H9 (cell line): ENCODE results near the gene GCLC. TPM values are rescaled to one million over a fixed set of nuclear protein-coding genes. Genes with fewer than 3 reads are reported as not detected.

Source experiments
- DNase-seq: peaks from one replicate; pipeline ENCODE4 v3.0.0-alpha.2; 2017
- H2AFZ ChIP-seq: one replicate; pipeline ENCODE4 v1.6.1; 2013; ENCODE audit warnings: mild to moderate bottlenecking, low read length, control low read depth, moderate library complexity
- H2AK5ac ChIP-seq: 2 replicates; pipeline ENCODE4 v1.6.1; 2013; ENCODE audit warnings: low read length, control low read depth, mixed read lengths; ENCODE audit not compliant: insufficient read length
- H2BK120ac ChIP-seq: one replicate; pipeline ENCODE4 v1.6.1; 2013; ENCODE audit warnings: low read depth, mild to moderate bottlenecking, low read length, control low read depth, inconsistent platforms; ENCODE audit not compliant: poor library complexity, severe bottlenecking
- H2BK12ac ChIP-seq: 2 replicates; pipeline ENCODE4 v1.6.1; 2013; ENCODE audit warnings: low read length, control low read depth, mixed read lengths, low read depth; ENCODE audit not compliant: insufficient read length
- H2BK15ac ChIP-seq: 2 replicates; pipeline ENCODE4 v1.6.1; 2013; ENCODE audit warnings: low read depth, low read length, control low read depth
- H2BK20ac ChIP-seq: one replicate; pipeline ENCODE4 v1.6.1; 2013; ENCODE audit warnings: low read depth, mild to moderate bottlenecking, low read length, control low read depth, inconsistent platforms; ENCODE audit not compliant: poor library complexity, severe bottlenecking
- H2BK5ac ChIP-seq: 2 replicates; pipeline ENCODE4 v1.6.1; 2013; ENCODE audit warnings: low read length, control low read depth, mixed read lengths; ENCODE audit not compliant: insufficient read length
- H3K14ac ChIP-seq: 2 replicates; pipeline ENCODE4 v1.6.1; 2013; ENCODE audit warnings: low read length, control low read depth; ENCODE audit not compliant: insufficient read depth
- H3K18ac ChIP-seq: 2 replicates; pipeline ENCODE4 v1.6.1; 2013; ENCODE audit warnings: low read depth, mild to moderate bottlenecking, mixed read lengths, low read length, control low read depth; ENCODE audit not compliant: insufficient read length
- H3K23ac ChIP-seq: 2 replicates; pipeline ENCODE4 v1.6.1; 2013; ENCODE audit warnings: low read length, control low read depth, mixed read lengths, low read depth; ENCODE audit not compliant: insufficient read length
- H3K23me2 ChIP-seq: 2 replicates; pipeline ENCODE4 v1.6.1; 2013; ENCODE audit warnings: low read depth, mild to moderate bottlenecking, mixed read lengths, low read length, control low read depth; ENCODE audit not compliant: insufficient read length, poor library complexity, severe bottlenecking
- H3K27ac ChIP-seq: 2 replicates; pipeline ENCODE4 v1.5.1; 2013; ENCODE audit warnings: low read length, control low read depth, mixed read lengths, low read depth; ENCODE audit not compliant: insufficient read length
- H3K27me3 ChIP-seq: 2 replicates; pipeline ENCODE4 v1.6.1; 2013; ENCODE audit warnings: low read length, control low read depth, inconsistent platforms; ENCODE audit not compliant: insufficient read depth
- H3K4ac ChIP-seq: 2 replicates; pipeline ENCODE4 v1.6.1; 2013; ENCODE audit warnings: low read depth, mild to moderate bottlenecking, control low read depth, inconsistent platforms, low read length, moderate library complexity
- H3K4me1 ChIP-seq: 2 replicates; pipeline ENCODE4 v1.6.1; 2013; ENCODE audit warnings: low read length, control low read depth, inconsistent platforms; ENCODE audit not compliant: insufficient read depth
- H3K4me2 ChIP-seq: 2 replicates; pipeline ENCODE4 v1.6.1; 2013; ENCODE audit warnings: low read length, control low read depth, mixed read lengths; ENCODE audit not compliant: insufficient read length, insufficient read depth
- H3K56ac ChIP-seq: 2 replicates; pipeline ENCODE4 v1.6.1; 2013; ENCODE audit warnings: low read depth, mild to moderate bottlenecking, mixed read lengths, low read length, control low read depth; ENCODE audit not compliant: insufficient read length
- H3K79me1 ChIP-seq: 2 replicates; pipeline ENCODE4 v1.6.1; 2013; ENCODE audit warnings: low read depth, mild to moderate bottlenecking, moderate library complexity, low read length, control low read depth, inconsistent platforms; ENCODE audit not compliant: insufficient read depth, poor library complexity, severe bottlenecking
- H3K79me2 ChIP-seq: 2 replicates; pipeline ENCODE4 v1.6.1; 2013; ENCODE audit warnings: low read length, control low read depth, inconsistent platforms; ENCODE audit not compliant: insufficient read depth
- H3K9ac ChIP-seq: 2 replicates; pipeline ENCODE4 v1.6.1; 2013; ENCODE audit warnings: low read length, control low read depth, mixed read lengths; ENCODE audit not compliant: insufficient read length; ENCODE audit errors: extremely low read depth
- H3K9me3 ChIP-seq: one replicate; pipeline ENCODE4 v1.6.1; 2013; ENCODE audit warnings: low read depth, low read length, inconsistent platforms; ENCODE audit not compliant: control insufficient read depth
- H3T11ph ChIP-seq: one replicate; pipeline ENCODE4 v1.6.1; 2013; ENCODE audit warnings: mild to moderate bottlenecking, low read length, control low read depth, inconsistent platforms
- H4K20me1 ChIP-seq: one replicate; pipeline ENCODE4 v1.6.1; 2013; ENCODE audit not compliant: control insufficient read depth, insufficient read length, insufficient read depth
- H4K5ac ChIP-seq: 2 replicates; pipeline ENCODE4 v1.6.1; 2013; ENCODE audit warnings: low read depth, mild to moderate bottlenecking, mixed read lengths, low read length, control low read depth; ENCODE audit not compliant: insufficient read length
- H4K8ac ChIP-seq: replicated peaks from 2 replicates; pipeline ENCODE4 v1.6.1; 2013; ENCODE audit warnings: low read length, control low read depth, mixed read lengths, low read depth; ENCODE audit not compliant: insufficient read length
- H4K91ac ChIP-seq: 2 replicates; pipeline ENCODE4 v1.6.1; 2013; ENCODE audit warnings: low read depth, mild to moderate bottlenecking, moderate library complexity, mixed read lengths, low read length, control low read depth; ENCODE audit not compliant: insufficient read length
- H3K27ac Mint-ChIP-seq, 3 experiments: 2 replicates in 2 of 3; 3 replicates in 1 of 3; pipeline ENCODE4 v1.8.0; 2020 to 2021; ENCODE audit warnings: mixed read lengths in 3 of 3, mild to moderate bottlenecking in 1 of 3, moderate library complexity in 1 of 3
- H3K27me3 Mint-ChIP-seq: 2 replicates; pipeline ENCODE4 v1.8.0; 2021; ENCODE audit warnings: low read depth, mild to moderate bottlenecking, moderate library complexity, mixed read lengths
- H3K36me3 Mint-ChIP-seq, 3 experiments: 2 replicates in 2 of 3; 3 replicates in 1 of 3; pipeline ENCODE4 v1.8.0; 2020 to 2021; ENCODE audit warnings: low read depth in 3 of 3, mixed read lengths in 3 of 3; ENCODE audit not compliant: insufficient read depth in 1 of 3
- H3K4me1 Mint-ChIP-seq, 2 experiments: 2 replicates each; pipeline ENCODE4 v1.8.0; 2020; ENCODE audit warnings: mixed read lengths in 2 of 2
- H3K4me3 Mint-ChIP-seq, 2 experiments: 2 replicates in 1 of 2; 3 replicates in 1 of 2; pipeline ENCODE4 v1.8.0; 2020 to 2021; ENCODE audit warnings: mild to moderate bottlenecking in 2 of 2, mixed read lengths in 2 of 2, moderate library complexity in 1 of 2
- H3K9me3 Mint-ChIP-seq, 2 experiments: 2 replicates in 1 of 2; 3 replicates in 1 of 2; pipeline ENCODE4 v1.8.0; 2020; ENCODE audit warnings: mild to moderate bottlenecking in 2 of 2, mixed read lengths in 2 of 2, moderate library complexity in 1 of 2
- WGBS: extraction: QIAGEN DNeasy Blood & Tissue Kit; methylation state at CpG from one replicate; pipeline ENCODE4 v1.1.7; 2013; ENCODE audit warnings: missing lambda C conversion rate, low lambda C conversion rate, mixed read lengths; ENCODE audit not compliant: insufficient read length; ENCODE audit errors: extremely low coverage; 5-methylcytosine and 5-hydroxymethylcytosine counted together
- total RNA-seq: library from RNA; stranded (reverse); gene quantifications from 2 replicates; pipeline ENCODE4 v1.2.1, GENCODE V29; 2021
- TF ChIP-seq, protein P1 (sequence below): fragments of 200-600 bp; sonication (generic); conservative IDR thresholded peaks from 3 replicates; pipeline ENCODE4 v1.8.0; 2021; ENCODE audit warnings: antibody characterized with exemption, mild to moderate bottlenecking

GCLC gene
- total RNA-seq, 1 experiment from 2014 or later = 55.5 TPM

DNA sequence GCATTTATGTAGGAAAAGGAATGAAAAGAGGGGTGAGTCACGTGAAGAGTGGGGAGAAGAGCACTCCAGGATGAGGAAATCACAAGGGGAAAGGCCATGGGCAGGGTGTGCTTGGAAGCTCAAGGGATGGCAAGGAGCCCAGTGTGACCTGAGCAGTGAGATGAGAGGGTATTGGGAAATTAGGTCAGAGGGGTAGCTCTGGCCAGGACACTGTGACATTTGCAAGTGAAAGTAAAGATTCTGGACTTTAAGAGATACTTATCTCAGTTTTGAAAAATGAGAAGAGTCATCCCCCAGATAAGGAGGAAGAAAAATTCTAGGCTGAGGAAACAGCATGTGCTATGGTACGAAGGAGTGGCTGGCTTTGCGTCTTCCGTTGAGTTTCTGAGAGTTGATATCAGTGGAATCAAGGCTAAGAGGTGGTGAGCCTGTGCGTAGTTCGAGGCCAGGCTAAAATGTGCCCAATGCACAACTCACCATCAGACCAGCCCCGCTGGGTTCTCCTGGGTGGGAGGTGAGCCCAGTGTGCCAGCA lies 79.9 kb downstream of the GCLC start:
- Histone ChIP-seq H4K5ac (no peak overlapping the region), H4K91ac (no peak overlapping the region), H2BK12ac (no peak overlapping the region), H3K4me2 (no peak overlapping the region), H3K27me3 (no peaks in the 10 kb centered on the region), H3K18ac (no peak overlapping the region), H3K9ac (no peak overlapping the region), H4K8ac (no peak overlapping the region), H3K79me2 (no peaks in the 10 kb centered on the region), H3K27ac (no peak overlapping the region), H2BK20ac (no peak overlapping the region), H3K56ac (no peak overlapping the region), H3K14ac (no peak overlapping the region), H2AFZ (no peak overlapping the region), H3K4me1 (no peaks in the 10 kb centered on the region), H2BK15ac (no peak overlapping the region), H3K9me3 (no peaks in the 10 kb centered on the region), H2AK5ac (no peak overlapping the region), H3K4ac (no peak overlapping the region), H3T11ph (no peak overlapping the region), H4K20me1 (no peaks in the 10 kb centered on the region), H2BK120ac (no peak overlapping the region), H3K79me1 (no peaks in the 10 kb centered on the region), H3K23me2 (no peaks in the 10 kb centered on the region), H3K23ac (no peak overlapping the region), H2BK5ac (no peak overlapping the region)
- Mint-ChIP-seq H3K27ac (no peak overlapping the region), H3K27me3 (no peaks in the 10 kb centered on the region; the same call in 1 of the 2 replicates), H3K4me3 (no peak overlapping the region), H3K4me1 (peaks cover 0 to 5% of the 10 kb centered on the region in 2 experiments; a peak in 1 of 4 replicates), H3K9me3 (no peaks in the 10 kb centered on the region), H3K36me3 (no peaks in the 10 kb centered on the region)
- no CpG with 5 or more reads among the region's 7 CpGs for WGBS
- no peak for DNase-seq
- TF ChIP-seq, protein P1, sequence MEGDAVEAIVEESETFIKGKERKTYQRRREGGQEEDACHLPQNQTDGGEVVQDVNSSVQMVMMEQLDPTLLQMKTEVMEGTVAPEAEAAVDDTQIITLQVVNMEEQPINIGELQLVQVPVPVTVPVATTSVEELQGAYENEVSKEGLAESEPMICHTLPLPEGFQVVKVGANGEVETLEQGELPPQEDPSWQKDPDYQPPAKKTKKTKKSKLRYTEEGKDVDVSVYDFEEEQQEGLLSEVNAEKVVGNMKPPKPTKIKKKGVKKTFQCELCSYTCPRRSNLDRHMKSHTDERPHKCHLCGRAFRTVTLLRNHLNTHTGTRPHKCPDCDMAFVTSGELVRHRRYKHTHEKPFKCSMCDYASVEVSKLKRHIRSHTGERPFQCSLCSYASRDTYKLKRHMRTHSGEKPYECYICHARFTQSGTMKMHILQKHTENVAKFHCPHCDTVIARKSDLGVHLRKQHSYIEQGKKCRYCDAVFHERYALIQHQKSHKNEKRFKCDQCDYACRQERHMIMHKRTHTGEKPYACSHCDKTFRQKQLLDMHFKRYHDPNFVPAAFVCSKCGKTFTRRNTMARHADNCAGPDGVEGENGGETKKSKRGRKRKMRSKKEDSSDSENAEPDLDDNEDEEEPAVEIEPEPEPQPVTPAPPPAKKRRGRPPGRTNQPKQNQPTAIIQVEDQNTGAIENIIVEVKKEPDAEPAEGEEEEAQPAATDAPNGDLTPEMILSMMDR = no peak
